Activated T-helper 1 cell treated with anti-CD3 and anti-CD28 coated beads, Interleukin-12 subunit alpha, Interleukin-12 subunit beta, Interleukin-2, Interleukin-4 antibody, amounts not matched to agents 30 ng/mL and 10 ng/mL and 1 ng/mL, durations not matched to agents 14 hours and 24 hours and 36 hours (primary cell): ENCODE data around the gene C19orf67. TPM values are rescaled to one million over a fixed set of nuclear protein-coding genes. Genes with fewer than 3 reads are reported as not detected.
"Not testable (repeated sequence)": the region's sequence is repeated elsewhere in the genome, so short reads cannot be mapped to it uniquely, and the experiment has no call there.

Experiments
- DNase-seq: peaks from one replicate; pipeline ENCODE4 v3.0.0; 2021; ENCODE audit warnings: low spot score
- H3K27ac Mint-ChIP-seq: one replicate; pipeline ENCODE4 v1.8.0; 2021; ENCODE audit warnings: mild to moderate bottlenecking, mixed read lengths
- H3K27me3 Mint-ChIP-seq: one replicate; pipeline ENCODE4 v1.8.0; 2022; ENCODE audit warnings: mild to moderate bottlenecking, moderate library complexity, mixed read lengths; ENCODE audit not compliant: insufficient read depth
- H3K36me3 Mint-ChIP-seq: one replicate; pipeline ENCODE4 v1.8.0; 2021; ENCODE audit warnings: low read depth, mixed read lengths
- H3K4me1 Mint-ChIP-seq: one replicate; pipeline ENCODE4 v1.8.0; 2021; ENCODE audit warnings: low read depth, mixed read lengths
- H3K4me3 Mint-ChIP-seq: one replicate; pipeline ENCODE4 v1.8.0; 2021; ENCODE audit warnings: mild to moderate bottlenecking, moderate library complexity, mixed read lengths
- H3K9me3 Mint-ChIP-seq: one replicate; pipeline ENCODE4 v1.8.0; 2021; ENCODE audit warnings: mixed read lengths
- intact Hi-C: fragments of 100-400 bp; cut with micrococcal nuclease; formaldehyde crosslinking; loops from one replicate; pipeline ENCODE4 v1.15.1; 2024
- total RNA-seq: library from RNA; stranded (reverse); gene quantifications from 2 replicates; pipeline ENCODE4 v1.2.3, GENCODE V29; 2022

Gene C19orf67
- total RNA-seq, 1 donor from 2014 or later = 0.67 TPM

DNA sequence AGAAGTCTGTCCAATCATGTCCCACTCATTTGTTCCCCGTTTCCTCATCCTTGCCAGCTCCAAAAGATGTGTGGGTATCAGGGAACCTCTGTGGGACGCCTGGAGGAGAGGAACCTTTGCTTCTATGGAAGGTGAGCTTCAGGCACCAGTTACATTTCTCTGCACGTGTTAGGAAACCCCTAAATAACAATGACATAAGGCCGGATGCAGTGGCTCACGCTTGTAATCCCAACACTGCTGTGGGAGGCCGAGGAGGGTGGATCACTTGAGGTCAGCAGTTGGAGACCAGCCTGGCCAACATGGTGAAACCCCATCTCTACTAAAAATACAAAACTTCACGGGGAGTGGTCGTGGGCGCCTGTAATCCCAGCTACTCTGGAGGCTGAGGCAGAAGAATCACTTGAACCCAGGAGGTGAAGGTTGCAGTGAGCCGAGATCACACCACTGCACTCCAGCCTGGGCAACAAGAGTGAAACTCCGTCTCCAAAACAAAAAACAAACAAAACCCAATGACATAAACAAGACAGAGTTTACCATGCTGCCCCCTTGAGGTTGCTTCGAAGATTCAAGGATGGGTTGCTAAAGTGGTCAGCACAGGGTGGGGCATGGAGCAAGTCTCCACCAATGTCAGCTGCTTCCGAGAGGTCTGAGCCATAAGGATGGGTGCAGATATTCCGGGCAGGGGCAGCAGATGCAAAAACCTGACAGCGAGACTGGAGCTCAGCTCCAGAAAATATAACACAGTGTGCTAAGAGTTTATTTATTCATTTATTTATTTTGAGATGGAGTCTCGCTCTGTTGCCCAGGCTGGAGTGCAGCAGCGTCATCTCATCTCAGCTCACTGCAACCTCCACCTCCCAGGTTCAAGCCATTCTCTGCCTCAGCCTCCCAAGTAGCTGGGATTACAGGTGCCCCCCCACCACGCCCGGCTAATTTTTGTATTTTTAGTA is 42.6 kb downstream of the C19orf67 start:
- H3K9me3 Mint-ChIP-seq, H3K27me3 Mint-ChIP-seq, H3K4me3 Mint-ChIP-seq: not testable (repeated sequence)
- intact Hi-C loops = loop anchor here (1.0 kb wide), 1 partner anchor 163 kb away; no protein-coding TSS in a partner anchor
- Mint-ChIP-seq H3K36me3 (peaks cover 43% of the 10 kb centered on the region), H3K4me1 (peaks cover 11% of the 10 kb centered on the region), H3K27ac (peak overlapping the region; percentile 70)
- peak; percentile 19 for DNase-seq

DNA sequence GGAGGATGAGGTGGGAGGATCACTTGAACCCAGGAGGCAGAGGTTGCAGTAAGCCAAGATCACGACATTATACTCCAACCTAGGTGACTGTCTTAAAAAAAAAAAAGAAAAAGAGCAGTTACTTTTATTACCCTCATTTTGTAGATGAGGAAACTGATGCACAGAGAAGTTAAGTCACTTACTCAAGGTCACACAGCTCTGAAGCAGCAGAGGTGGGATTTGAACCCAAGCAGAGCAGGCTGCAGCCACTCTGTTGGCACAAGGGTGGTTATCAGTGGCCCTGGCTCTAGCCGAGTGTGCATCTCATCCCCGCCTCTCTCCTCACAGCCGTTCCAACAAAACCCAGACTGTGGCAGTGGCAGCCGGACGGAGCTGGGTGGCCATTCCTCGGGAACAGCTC is 46.4 kb downstream of the C19orf67 start:
- no peak for DNase-seq
- peaks cover 11% of the 10 kb centered on the region for H3K4me1 Mint-ChIP-seq
- peaks cover 44% of the 10 kb centered on the region for H3K36me3 Mint-ChIP-seq
- no peaks in the 10 kb centered on the region for H3K27me3 Mint-ChIP-seq
- H3K4me3 Mint-ChIP-seq = no peak overlapping the region
- intact Hi-C loops = no loop called here
- no peaks in the 10 kb centered on the region for H3K9me3 Mint-ChIP-seq
- no peak overlapping the region for H3K27ac Mint-ChIP-seq

DNA sequence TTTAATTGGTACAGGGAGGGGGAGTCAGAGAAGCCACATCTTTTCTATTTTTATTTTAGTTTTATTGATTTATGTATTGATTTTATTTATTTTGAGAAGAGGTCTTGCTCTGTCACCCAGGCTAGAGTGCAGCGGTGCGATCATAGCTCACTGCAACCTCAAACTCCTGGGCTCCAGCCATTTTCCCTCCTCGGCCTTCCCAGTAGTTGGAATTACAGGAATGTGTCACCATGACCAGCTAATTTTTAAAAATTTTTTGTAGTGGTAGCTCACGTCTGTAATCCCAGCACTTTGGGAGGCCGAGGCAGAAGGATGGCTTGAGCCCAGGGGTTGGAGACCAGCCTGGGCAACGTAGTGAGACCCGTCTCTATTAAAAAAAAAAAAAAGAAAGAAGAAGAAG is 49.9 kb downstream of the C19orf67 start:
- no peak for DNase-seq
- intact Hi-C loops = no loop called here
- Mint-ChIP-seq H3K4me1 (peaks cover 12% of the 10 kb centered on the region), H3K36me3 (peaks cover 40% of the 10 kb centered on the region), H3K4me3 (no peak overlapping the region), H3K9me3 (no peaks in the 10 kb centered on the region), H3K27me3 (no peaks in the 10 kb centered on the region), H3K27ac (no peak overlapping the region)

DNA sequence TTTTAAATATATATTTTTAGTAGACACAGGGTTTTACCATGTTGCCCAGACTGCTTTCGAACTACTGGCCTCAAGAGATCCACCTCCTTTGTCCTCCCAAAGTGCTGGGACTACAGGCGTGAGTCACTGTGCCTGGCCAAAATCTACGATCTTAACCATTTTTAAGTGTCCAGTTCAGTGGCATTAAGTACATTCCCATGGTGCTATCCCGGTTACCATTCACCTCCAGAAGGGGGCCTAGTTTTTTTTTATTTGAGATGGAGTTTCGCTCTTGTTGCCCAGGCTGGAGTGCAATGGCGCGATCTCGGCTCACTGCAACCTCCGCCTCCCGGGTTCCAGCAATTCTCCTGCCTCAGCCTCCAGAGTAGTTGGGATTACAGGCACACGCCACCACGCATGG is 50.4 kb downstream of the C19orf67 start:
- DNase-seq, H3K4me3 Mint-ChIP-seq, H3K27me3 Mint-ChIP-seq, H3K9me3 Mint-ChIP-seq, intact Hi-C loops, H3K27ac Mint-ChIP-seq: not testable (repeated sequence)
- peaks cover 13% of the 10 kb centered on the region for H3K4me1 Mint-ChIP-seq
- peaks cover 39% of the 10 kb centered on the region for H3K36me3 Mint-ChIP-seq

DNA sequence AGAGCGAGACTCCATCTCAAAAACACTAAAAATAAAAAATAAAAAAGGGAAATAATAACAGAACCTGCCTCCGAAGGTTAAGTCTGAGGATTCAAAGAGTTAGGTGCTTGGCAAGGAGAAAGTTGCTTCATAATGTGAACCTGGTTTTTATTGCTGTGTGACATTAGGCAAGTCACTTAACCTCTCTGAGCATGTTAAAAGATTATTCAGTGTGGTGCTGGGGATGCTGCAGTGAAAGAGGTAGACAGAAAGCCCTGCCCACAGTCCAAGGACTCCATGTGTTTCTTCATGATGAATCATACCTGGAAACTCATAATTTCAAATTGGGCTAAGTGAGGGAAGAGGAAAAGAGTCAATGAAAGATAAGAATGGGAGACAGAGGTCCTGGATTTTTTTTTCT is 51.6 kb downstream of the C19orf67 start:
- DNase-seq = no peak
- H3K4me1 Mint-ChIP-seq = peaks cover 13% of the 10 kb centered on the region
- no peaks in the 10 kb centered on the region for H3K9me3 Mint-ChIP-seq
- peak overlapping the region; percentile 9 for H3K4me3 Mint-ChIP-seq
- intact Hi-C loops = loop anchor here (2.0 kb wide), 1 partner anchor 39 kb away; the partner anchor contains the start of gene MISP3
- no peaks in the 10 kb centered on the region for H3K27me3 Mint-ChIP-seq
- peaks cover 27% of the 10 kb centered on the region for H3K36me3 Mint-ChIP-seq
- peak overlapping the region; percentile 3 for H3K27ac Mint-ChIP-seq

DNA sequence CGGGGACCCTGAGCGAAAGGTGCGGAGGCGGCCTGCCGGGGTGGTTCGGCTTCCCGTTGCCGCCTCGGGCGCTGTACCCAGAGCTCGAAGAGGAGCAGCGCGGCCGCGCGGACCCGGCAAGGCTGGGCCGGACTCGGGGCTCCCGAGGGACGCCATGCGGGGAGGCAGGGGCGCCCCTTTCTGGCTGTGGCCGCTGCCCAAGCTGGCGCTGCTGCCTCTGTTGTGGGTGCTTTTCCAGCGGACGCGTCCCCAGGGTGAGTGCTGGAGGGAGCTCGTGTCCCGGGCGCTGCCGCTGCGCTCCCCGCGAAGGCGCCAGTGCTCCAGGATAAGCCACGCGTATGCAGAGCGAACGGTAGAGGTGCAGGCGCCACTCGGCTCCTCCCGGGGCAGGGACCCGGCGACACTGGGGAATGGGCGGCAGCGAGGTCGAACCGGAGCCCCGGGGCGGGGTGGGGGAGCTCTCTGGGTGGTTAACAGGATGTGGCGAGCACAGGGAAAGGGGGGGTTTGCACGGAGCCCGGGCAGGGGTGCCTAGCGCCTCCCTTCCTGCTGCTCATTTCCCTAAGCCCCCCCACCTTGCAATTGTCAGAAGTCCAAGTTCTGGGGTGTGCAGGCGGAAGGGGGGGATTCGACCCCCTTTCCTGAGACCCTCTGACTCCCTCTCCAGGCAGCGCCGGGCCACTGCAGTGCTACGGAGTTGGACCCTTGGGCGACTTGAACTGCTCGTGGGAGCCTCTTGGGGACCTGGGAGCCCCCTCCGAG is 53.7 kb downstream of the C19orf67 start, which contains the start of gene IL27RA:
TSS of gene IL27RA (plus strand) at position 44 of the 762 bp plus-strand sequence. CDS start at position 155, 111 bp downstream.
- Mint-ChIP-seq H3K27ac (peak within 1 kb of the TSS; percentile 96), H3K27me3 (peaks cover 3% of the 10 kb centered on the region), H3K4me3 (peak within 1 kb of the TSS; percentile 95), H3K36me3 (peaks cover 15% of the 10 kb centered on the region), H3K9me3 (no peaks in the 10 kb centered on the region), H3K4me1 (peaks cover 13% of the 10 kb centered on the region)
- peak; percentile 78 for DNase-seq
- intact Hi-C loops = loop anchor here (1.0 to 2.0 kb wide), 6 partner anchors 26 to 152 kb away; partner anchors contain the start of genes BRME1, CC2D1A, DCAF15 and MISP3

Other genes with a start within 250 kb of the C19orf67 start
- 1.5 and 3.1 TPM in 2 replicates for gene NANOS3, start 208.6 kb downstream of the C19orf67 start, total RNA-seq
- 16.6 and 20.5 TPM in 2 replicates for gene BRME1, start 179.7 kb downstream of the C19orf67 start, total RNA-seq
- gene CC2D1A, start 179.6 kb downstream of the C19orf67 start, total RNA-seq = 43.9 and 45.6 TPM in 2 replicates
- not detected in 2 replicates for gene PODNL1, start 147.4 kb downstream of the C19orf67 start, total RNA-seq
- 57.8 and 61.5 TPM in 2 replicates for gene DCAF15, start 133.3 kb downstream of the C19orf67 start, total RNA-seq
- 16.0 and 17.0 TPM in 2 replicates for gene RFX1, start 79.5 kb downstream of the C19orf67 start, total RNA-seq
- gene RLN3, start 57.6 kb downstream of the C19orf67 start, total RNA-seq = not detected in 2 replicates
- gene IL27RA, start 54.0 kb downstream of the C19orf67 start, total RNA-seq = 82.5 and 84.9 TPM in 2 replicates
- gene PALM3, start 23.7 kb downstream of the C19orf67 start, total RNA-seq = 0.65 TPM in 1 of 2 replicates, not detected in the other
- gene MISP3, start 13.0 kb downstream of the C19orf67 start, total RNA-seq = 2.3 TPM in 2 replicates
- 130 TPM in 2 replicates for gene SAMD1, start 5.0 kb upstream of the C19orf67 start, total RNA-seq
- 58.6 and 63.7 TPM in 2 replicates for gene PRKACA, start 32.0 kb upstream of the C19orf67 start, total RNA-seq
- gene ASF1B, start 50.8 kb upstream of the C19orf67 start, total RNA-seq = 76.3 and 77.4 TPM in 2 replicates
- 11.6 and 12.4 TPM in 2 replicates for gene ADGRL1, start 120.4 kb upstream of the C19orf67 start, total RNA-seq